CD14-positive monocyte (primary cell): ENCODE results near the gene RBMS3. TPM values are rescaled to one million over a fixed set of nuclear protein-coding genes. Genes with fewer than 3 reads are reported as not detected.

Source experiments
- DNase-seq, 3 donors: peaks; one replicate each; pipeline ENCODE4 v3.0.0-alpha.2; 2011 to 2022
- H2AFZ ChIP-seq: 2 replicates; pipeline ENCODE4 v1.6.0; 2012; ENCODE audit warnings: mild to moderate bottlenecking, low read depth, low read length, inconsistent platforms; ENCODE audit not compliant: insufficient read depth, poor library complexity, severe bottlenecking
- H3K27ac ChIP-seq, 2 donors: 1 replicate in 1 of 2; 2 replicates in 1 of 2; pipeline ENCODE4 v1.5.1; 2012 to 2013; ENCODE audit warnings: low read length in 2 of 2, control low read depth in 1 of 2, inconsistent platforms in 1 of 2, low read depth in 1 of 2, mild to moderate bottlenecking in 1 of 2
- H3K27me3 ChIP-seq, 2 donors: one replicate each; pipeline versions ENCODE4 v1.6.0 to v1.6.1; 2011 to 2013; ENCODE audit warnings: low read length in 2 of 2; ENCODE audit not compliant: control insufficient read depth in 2 of 2, insufficient read depth in 2 of 2
- H3K36me3 ChIP-seq, 2 donors: replicated peaks in 1 of 2; 1 replicate in 1 of 2; 2 replicates in 1 of 2; pipeline versions ENCODE4 v1.5.1 to v1.6.1; 2012 to 2013; ENCODE audit warnings: low read length in 2 of 2, control low read depth in 1 of 2, inconsistent platforms in 1 of 2, mild to moderate bottlenecking in 1 of 2; ENCODE audit not compliant: insufficient read depth in 2 of 2, control insufficient read depth in 1 of 2
- H3K4me1 ChIP-seq, 2 donors: 1 replicate in 1 of 2; 2 replicates in 1 of 2; pipeline versions ENCODE4 v1.5.1 to v1.6.1; 2012 to 2013; ENCODE audit warnings: low read length in 2 of 2, control low read depth in 1 of 2, inconsistent platforms in 1 of 2, mild to moderate bottlenecking in 1 of 2, moderate library complexity in 1 of 2; ENCODE audit not compliant: insufficient read depth in 2 of 2, control insufficient read depth in 1 of 2
- H3K4me2 ChIP-seq: replicated peaks from 2 replicates; pipeline ENCODE3; 2012; ENCODE audit warnings: low read length, moderate library complexity, mild to moderate bottlenecking; ENCODE audit not compliant: poor library complexity, severe bottlenecking; ENCODE audit errors: extremely low read depth
- H3K4me3 ChIP-seq, 3 experiments: fragments of 200-600 bp in 1 of 3; sonication (generic) in 1 of 3; replicated peaks in 1 of 3; 1 replicate in 2 of 3; 2 replicates in 1 of 3; pipeline ENCODE4 v1.5.1; 2011 to 2013; ENCODE audit warnings: low read length in 3 of 3, mild to moderate bottlenecking in 3 of 3, control low read depth in 2 of 3, low read depth in 2 of 3, inconsistent platforms in 1 of 3, moderate library complexity in 1 of 3
- H3K79me2 ChIP-seq: 2 replicates; pipeline ENCODE4 v1.6.0; 2012; ENCODE audit warnings: mild to moderate bottlenecking, control low read depth, inconsistent platforms, low read length, moderate library complexity; ENCODE audit not compliant: insufficient read depth
- H3K9ac ChIP-seq: 2 replicates; pipeline ENCODE4 v1.6.0; 2017; ENCODE audit warnings: low read length, mild to moderate bottlenecking; ENCODE audit not compliant: insufficient read depth, poor library complexity, severe bottlenecking
- H3K9me3 ChIP-seq, 2 donors: replicated peaks in 1 of 2; 1 replicate in 1 of 2; 2 replicates in 1 of 2; pipeline versions ENCODE4 v1.5.1 to v1.6.1; 2012 to 2013; ENCODE audit warnings: low read length in 2 of 2, control low read depth in 1 of 2; ENCODE audit not compliant: control insufficient read depth in 1 of 2, insufficient read depth in 1 of 2
- H4K20me1 ChIP-seq: 2 replicates; pipeline ENCODE4 v1.6.0; 2012; ENCODE audit warnings: mild to moderate bottlenecking, low read length, control low read depth, moderate library complexity; ENCODE audit not compliant: insufficient read depth
- H3K27ac Mint-ChIP-seq, 7 donors: one replicate each; pipeline ENCODE4 v1.8.0; 2020; ENCODE audit warnings: mild to moderate bottlenecking in 7 of 7, mixed read lengths in 7 of 7, moderate library complexity in 6 of 7, inconsistent platforms in 2 of 7
- H3K27me3 Mint-ChIP-seq, 3 donors: one replicate each; pipeline ENCODE4 v1.8.0; 2021 to 2022; ENCODE audit warnings: low read depth in 3 of 3, mild to moderate bottlenecking in 3 of 3, mixed read lengths in 3 of 3, moderate library complexity in 3 of 3, inconsistent platforms in 1 of 3
- H3K36me3 Mint-ChIP-seq, 2 donors: one replicate each; pipeline ENCODE4 v1.8.0; 2020; ENCODE audit warnings: mixed read lengths in 2 of 2, inconsistent platforms in 1 of 2, mild to moderate bottlenecking in 1 of 2
- H3K4me1 Mint-ChIP-seq: one replicate; pipeline ENCODE4 v1.8.0; 2020; ENCODE audit warnings: mild to moderate bottlenecking, mixed read lengths
- H3K4me3 Mint-ChIP-seq, 2 donors: one replicate each; pipeline ENCODE4 v1.8.0; 2020; ENCODE audit warnings: mild to moderate bottlenecking in 2 of 2, mixed read lengths in 2 of 2, moderate library complexity in 1 of 2
- H3K9me3 Mint-ChIP-seq, 7 donors: one replicate each; pipeline ENCODE4 v1.8.0; 2020 to 2022; ENCODE audit warnings: mixed read lengths in 7 of 7, mild to moderate bottlenecking in 6 of 7, moderate library complexity in 6 of 7, inconsistent platforms in 2 of 7
- WGBS: methylation state at CpG from one replicate; pipeline ENCODE4 v1.1.5; 2013; ENCODE audit warnings: missing lambda C conversion rate; ENCODE audit not compliant: insufficient coverage; 5-methylcytosine and 5-hydroxymethylcytosine counted together
- intact Hi-C, 2 donors: fragments of 100-400 bp; cut with micrococcal nuclease; formaldehyde crosslinking; loops; one replicate each; pipeline versions ENCODE4 v1.15.0 to v1.15.1; 2023
- polyA plus RNA-seq, 3 donors: library from polyadenylated mRNA; depleted of rRNA in 1 of 3; unstranded in 2 of 3; stranded (reverse) in 1 of 3; fragments of 300-500 nt in 2 of 3; fragments of >200 nt in 1 of 3; fragmentation: Illumina TruSeq in 2 of 3; gene quantifications; 1 replicate in 2 of 3; 2 replicates in 1 of 3; pipeline ENCODE4 v1.2.3, GENCODE V29; 2012 to 2021
- TF ChIP-seq, protein P1 (sequence below): fragments of 200-600 bp; IDR thresholded peaks from one replicate; pipeline ENCODE4 v1.8.0; 2022; ENCODE audit warnings: antibody characterized with exemption, mild to moderate bottlenecking

Gene RBMS3
- polyA plus RNA-seq, 3 donors, result not detected

- Mint-ChIP-seq H3K36me3 (no peaks in the 10 kb centered on the region), H3K27ac (no peak overlapping the region), H3K27me3 (no peaks in the 10 kb centered on the region), H3K4me1 (peaks cover 4% of the 10 kb centered on the region), H3K9me3 (peaks cover 0 to 2% (median 0%) of the 10 kb centered on the region in 7 donors), H3K4me3 (no peak overlapping the region)
- Histone ChIP-seq H3K36me3 (no peaks in the 10 kb centered on the region), H3K9ac (no peak overlapping the region), H3K4me3 (no peak overlapping the region), H3K9me3 (no peaks in the 10 kb centered on the region), H3K79me2 (no peaks in the 10 kb centered on the region), H3K27me3 (no peaks in the 10 kb centered on the region), H3K4me1 (no peaks in the 10 kb centered on the region), H3K27ac (no peak overlapping the region), H2AFZ (no peak overlapping the region), H4K20me1 (no peaks in the 10 kb centered on the region), H3K4me2 (no peak overlapping the region)
- DNase-seq, result no peak
- TF ChIP-seq, protein P1, sequence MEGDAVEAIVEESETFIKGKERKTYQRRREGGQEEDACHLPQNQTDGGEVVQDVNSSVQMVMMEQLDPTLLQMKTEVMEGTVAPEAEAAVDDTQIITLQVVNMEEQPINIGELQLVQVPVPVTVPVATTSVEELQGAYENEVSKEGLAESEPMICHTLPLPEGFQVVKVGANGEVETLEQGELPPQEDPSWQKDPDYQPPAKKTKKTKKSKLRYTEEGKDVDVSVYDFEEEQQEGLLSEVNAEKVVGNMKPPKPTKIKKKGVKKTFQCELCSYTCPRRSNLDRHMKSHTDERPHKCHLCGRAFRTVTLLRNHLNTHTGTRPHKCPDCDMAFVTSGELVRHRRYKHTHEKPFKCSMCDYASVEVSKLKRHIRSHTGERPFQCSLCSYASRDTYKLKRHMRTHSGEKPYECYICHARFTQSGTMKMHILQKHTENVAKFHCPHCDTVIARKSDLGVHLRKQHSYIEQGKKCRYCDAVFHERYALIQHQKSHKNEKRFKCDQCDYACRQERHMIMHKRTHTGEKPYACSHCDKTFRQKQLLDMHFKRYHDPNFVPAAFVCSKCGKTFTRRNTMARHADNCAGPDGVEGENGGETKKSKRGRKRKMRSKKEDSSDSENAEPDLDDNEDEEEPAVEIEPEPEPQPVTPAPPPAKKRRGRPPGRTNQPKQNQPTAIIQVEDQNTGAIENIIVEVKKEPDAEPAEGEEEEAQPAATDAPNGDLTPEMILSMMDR, result no peak
- intact Hi-C loops, result no loop called here
- WGBS, result 57% methylated on average over 1 of the region's 1 CpG
Observed at GRCh38 chr3:29741231-29741630, 460.4 kb downstream of the RBMS3 start.

DNA sequence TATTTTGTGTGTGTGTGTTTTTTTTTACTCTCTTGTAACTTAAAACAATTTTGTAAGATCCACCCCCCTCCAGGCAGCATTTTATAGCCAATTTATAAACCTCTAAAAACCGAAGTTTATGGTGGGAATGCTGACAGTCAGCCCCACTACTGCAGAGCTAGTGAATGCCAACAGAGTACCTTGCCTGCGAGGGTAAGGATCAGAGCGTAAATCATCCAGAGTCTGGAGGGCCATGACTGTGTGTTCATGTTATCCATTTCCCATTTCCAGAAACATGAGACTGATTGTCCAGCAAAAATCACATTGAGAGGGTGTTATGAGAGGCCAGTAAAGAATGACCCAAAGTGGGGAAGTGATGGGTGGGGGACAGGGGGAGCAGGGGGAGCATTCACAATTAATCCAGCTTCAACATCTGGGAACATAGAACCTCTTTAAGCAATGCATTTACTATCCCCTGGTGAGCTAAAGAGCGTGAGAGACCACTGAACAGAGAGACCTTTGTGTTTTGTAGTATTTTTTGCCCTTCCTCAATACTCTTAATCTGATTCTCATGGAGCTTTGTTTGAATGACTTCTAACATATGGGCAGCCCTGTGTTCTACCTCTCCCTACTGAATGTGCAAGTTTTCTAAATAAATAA lies 464.5 kb downstream of the RBMS3 start:
- Histone ChIP-seq H3K27me3 (no peaks in the 10 kb centered on the region), H3K27ac (no peak overlapping the region), H3K9ac (no peak overlapping the region), H3K9me3 (no peaks in the 10 kb centered on the region), H3K4me1 (no peaks in the 10 kb centered on the region), H3K4me3 (no peak overlapping the region), H3K36me3 (no peaks in the 10 kb centered on the region), H3K4me2 (no peak overlapping the region), H3K79me2 (no peaks in the 10 kb centered on the region), H2AFZ (no peak overlapping the region), H4K20me1 (no peaks in the 10 kb centered on the region)
- peaks cover 0 to 4% (median 2%) of the 10 kb centered on the region in 3 donors for H3K27me3 Mint-ChIP-seq
- intact Hi-C loops, result no loop called here
- no peak overlapping the region for H3K4me3 Mint-ChIP-seq
- DNase-seq, result no peak
- H3K9me3 Mint-ChIP-seq, result peaks cover 0 to 2% (median 0%) of the 10 kb centered on the region in 7 donors
- H3K36me3 Mint-ChIP-seq, result no peaks in the 10 kb centered on the region
- 67% methylated on average over 1 of the region's 4 CpGs for WGBS
- H3K27ac Mint-ChIP-seq, result no peak overlapping the region
- peaks cover 8% of the 10 kb centered on the region for H3K4me1 Mint-ChIP-seq
- TF ChIP-seq, protein P1, result no peak
